GM12865 (cell line): Measurements from ENCODE around the gene RNPEP.
A peak's percentile ranks its signal among the peaks of the same experiment; 100 is the strongest.
"Not testable (repeated sequence)": the region's sequence is repeated elsewhere in the genome, so short reads cannot be mapped to it uniquely, and the experiment has no call there.

ENCODE experiments used
- DNase-seq: peaks from one replicate; pipeline ENCODE4 v3.0.0; 2010; ENCODE audit warnings: low read depth
- H3K4me3 ChIP-seq: 2 replicates; pipeline ENCODE4 v1.5.1; 2011; ENCODE audit warnings: mild to moderate bottlenecking, low read depth, low read length, control low read depth
- TF ChIP-seq, protein P1 (sequence below): IDR thresholded peaks from 2 replicates; pipeline ENCODE4 v1.5.1; 2011; ENCODE audit warnings: low read length, control low read depth, low read depth, inconsistent platforms; ENCODE audit not compliant: insufficient read depth; ENCODE audit errors: missing control alignments

Gene RNPEP

DNA sequence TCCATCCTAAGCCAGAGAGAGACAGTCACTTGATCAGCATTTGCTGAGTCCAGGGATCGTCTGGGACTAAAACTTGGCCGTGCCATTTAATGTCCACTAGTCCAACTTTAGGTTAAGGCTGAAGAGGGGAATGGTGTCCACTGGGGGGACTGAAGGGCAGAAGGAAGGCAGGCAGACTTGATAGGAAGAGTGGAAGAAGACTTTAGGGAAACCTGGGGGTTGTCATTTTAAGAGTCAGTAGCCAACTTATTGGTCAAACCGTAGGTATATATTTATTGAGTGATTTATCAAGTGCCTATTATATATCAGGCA is 34.8 kb upstream of the RNPEP start:
- no peak for DNase-seq
- TF ChIP-seq, protein P1, sequence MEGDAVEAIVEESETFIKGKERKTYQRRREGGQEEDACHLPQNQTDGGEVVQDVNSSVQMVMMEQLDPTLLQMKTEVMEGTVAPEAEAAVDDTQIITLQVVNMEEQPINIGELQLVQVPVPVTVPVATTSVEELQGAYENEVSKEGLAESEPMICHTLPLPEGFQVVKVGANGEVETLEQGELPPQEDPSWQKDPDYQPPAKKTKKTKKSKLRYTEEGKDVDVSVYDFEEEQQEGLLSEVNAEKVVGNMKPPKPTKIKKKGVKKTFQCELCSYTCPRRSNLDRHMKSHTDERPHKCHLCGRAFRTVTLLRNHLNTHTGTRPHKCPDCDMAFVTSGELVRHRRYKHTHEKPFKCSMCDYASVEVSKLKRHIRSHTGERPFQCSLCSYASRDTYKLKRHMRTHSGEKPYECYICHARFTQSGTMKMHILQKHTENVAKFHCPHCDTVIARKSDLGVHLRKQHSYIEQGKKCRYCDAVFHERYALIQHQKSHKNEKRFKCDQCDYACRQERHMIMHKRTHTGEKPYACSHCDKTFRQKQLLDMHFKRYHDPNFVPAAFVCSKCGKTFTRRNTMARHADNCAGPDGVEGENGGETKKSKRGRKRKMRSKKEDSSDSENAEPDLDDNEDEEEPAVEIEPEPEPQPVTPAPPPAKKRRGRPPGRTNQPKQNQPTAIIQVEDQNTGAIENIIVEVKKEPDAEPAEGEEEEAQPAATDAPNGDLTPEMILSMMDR, result no peak
- no peak overlapping the region for H3K4me3 ChIP-seq

- no peak for DNase-seq
- TF ChIP-seq, protein P1, result no peak
- no peak overlapping the region for H3K4me3 ChIP-seq
Observed at GRCh38 chr1:201949491-201949890, 33.0 kb upstream of the RNPEP start.

DNA sequence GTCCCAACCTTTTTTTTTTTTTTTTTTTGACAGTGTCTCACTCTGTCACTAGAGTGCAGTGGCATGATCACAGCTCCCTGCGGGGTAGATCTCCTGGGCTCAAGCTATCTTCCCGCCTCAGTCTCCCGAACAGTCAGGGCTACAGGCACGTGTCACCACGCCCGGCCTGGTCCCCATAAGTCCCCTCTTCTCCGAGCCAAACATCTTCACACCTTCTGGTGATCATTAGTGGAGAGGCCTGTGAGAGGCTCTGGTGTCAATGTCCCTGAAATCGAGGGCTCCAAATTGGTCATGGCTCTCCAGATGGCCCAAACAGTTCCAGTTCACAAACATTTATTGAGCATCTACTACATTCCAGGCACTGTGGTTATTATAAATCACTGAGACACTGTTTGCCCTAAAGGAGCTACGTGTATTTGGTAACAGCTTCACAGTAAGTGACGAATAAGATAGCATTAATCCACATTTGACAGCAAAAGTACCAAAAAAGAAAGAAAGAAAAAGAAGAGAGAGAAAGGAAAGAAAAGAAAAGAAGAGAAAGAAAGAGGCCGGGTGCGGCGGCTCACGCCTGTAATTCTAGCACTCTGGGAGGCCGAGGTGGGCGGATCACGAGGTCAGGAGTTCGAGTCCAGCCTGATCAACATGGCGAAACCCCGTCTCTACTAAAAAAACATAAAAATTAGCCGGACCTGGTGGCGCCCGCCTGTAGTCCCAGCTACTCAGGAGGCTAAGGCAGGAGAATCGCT is 28.0 kb upstream of the RNPEP start:
- TF ChIP-seq, protein P1, result no peak
- no peak for DNase-seq

DNA sequence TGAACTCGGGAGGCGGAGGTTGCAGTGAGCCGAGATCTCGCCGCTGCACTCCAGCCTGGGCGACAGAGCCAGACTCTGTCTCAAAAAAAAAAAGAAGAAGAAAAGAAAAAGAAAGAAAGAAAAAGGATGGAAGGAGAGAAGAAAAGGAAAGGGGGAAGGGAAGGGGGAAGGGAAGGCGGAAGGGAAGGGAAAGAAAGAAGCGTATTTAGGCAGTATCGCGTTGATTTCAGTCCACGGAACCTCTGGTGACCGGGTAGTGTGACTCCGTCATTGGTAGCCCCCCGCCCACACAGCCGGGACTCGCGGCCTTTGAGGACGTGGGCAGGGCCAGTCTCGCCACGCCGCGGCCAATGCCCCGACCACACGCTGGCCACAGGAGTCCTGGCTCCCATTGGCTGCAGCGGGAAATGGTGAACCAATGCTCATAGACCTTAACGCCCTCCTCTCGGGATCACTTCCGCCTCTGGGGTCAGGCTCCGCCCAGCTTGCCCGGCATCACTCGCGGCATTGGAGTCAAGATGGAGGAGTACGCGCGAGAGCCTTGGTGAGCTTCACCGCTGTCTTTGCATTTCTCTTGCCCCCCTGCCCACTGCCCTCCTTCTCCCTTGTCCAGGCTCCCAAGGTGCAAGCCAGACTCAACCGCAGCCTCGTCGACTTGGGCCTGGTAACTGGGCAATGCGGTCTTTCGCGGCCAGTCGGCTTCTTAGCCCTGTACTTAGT is 27.3 kb upstream of the RNPEP start, which contains the start of gene TIMM17A:
Gene TIMM17A (plus strand): TSS at position 495 of the 720 bp plus-strand sequence. CDS start 24 bp downstream, at position 519.
- TF ChIP-seq, protein P1, result no peak
- DNase-seq, result peak; percentile 99
- peak within 1 kb of the TSS; percentile 81 for H3K4me3 ChIP-seq

More for the DNA sequence above, 28.0 kb upstream of the RNPEP start:
- peak overlapping the region; percentile 81 for H3K4me3 ChIP-seq

DNA sequence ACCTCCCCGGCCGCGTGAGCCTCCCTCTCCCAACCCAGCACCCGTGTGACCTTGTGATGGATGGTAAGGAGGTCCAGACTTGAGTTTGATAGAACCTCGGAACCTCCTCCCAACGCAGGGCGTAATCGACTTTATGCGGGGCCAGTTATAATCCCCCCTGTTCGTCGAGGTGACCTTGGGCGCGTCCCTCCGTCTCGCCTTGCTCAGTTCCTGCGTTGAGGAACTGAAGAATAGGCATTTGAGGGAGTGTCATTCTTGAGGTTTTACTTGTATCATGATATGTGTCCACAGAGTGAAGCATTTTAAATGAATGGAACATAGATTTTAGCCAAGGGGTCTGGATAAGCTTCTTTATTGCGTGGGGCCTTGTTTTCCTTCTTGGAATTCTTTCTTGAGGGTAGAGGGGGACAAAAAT is 26.7 kb upstream of the RNPEP start:
- TF ChIP-seq, protein P1, result no peak
- DNase-seq, result no peak
- H3K4me3 ChIP-seq, result peak overlapping the region; percentile 81

DNA sequence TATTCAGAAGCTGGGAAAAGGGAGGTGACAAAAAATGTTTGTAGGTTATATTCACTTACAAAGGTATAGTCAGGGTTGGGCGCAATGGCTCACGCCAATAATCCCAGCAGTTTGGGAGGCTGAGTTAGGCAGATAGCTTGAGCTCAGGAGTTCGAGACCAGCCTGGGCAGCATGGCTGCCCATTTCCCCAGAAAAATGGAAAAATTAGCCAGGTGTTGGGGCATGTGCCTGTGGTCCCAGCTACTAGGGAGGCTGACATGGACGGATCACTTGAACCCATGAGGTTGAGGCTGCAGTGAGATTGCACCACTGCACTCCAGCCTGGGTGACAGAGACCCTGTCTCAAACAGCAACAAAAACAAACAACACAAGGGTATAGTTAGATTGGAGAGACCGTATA is 24.1 kb upstream of the RNPEP start:
- DNase-seq, result no peak
- no peak overlapping the region for H3K4me3 ChIP-seq
- TF ChIP-seq, protein P1, result no peak

DNA sequence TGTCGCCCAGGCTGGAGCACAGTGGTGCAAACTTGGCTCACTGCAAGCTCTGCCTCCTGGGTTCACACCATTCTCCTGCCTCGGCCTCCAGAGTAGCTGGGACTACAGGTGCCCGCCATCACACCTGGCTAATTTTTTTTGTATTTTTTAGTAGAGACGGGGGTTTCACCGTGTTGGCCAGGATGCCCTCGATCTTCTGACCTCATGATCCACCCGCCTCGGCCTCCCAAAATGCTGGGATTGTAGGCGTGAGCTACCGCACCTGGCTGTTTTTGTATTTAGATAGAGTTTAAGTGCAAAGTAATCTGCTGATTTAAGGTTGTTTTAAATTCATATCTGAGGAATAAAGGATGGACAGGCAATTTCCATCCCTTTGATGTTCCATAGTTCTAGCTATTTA is 20.1 kb upstream of the RNPEP start:
- not testable (repeated sequence) for H3K4me3 ChIP-seq, DNase-seq
